GM21515 (cell line): ENCODE measurements around the gene SPINT1.

Experiments
- ATAC-seq: cut with Tn5 transposase; IDR thresholded peaks from one replicate; pipeline ENCODE4 v1.9.1; 2021; ENCODE audit not compliant: unreplicated experiment

SPINT1 gene

GRCh38 chr15:40828447-40829036 lies 15.3 kb upstream of the SPINT1 start, which contains the start of gene PPP1R14D:
PPP1R14D (minus strand) TSS chr15:40828708; CDS start chr15:40828641, 67 bp downstream.
- ATAC-seq, result no peak

- no peak for ATAC-seq
Measured at GRCh38 chr15:40829115-40829514, 14.7 kb upstream of the SPINT1 start.

GRCh38 chr15:40830884-40831283 lies 13.0 kb upstream of the SPINT1 start:
- ATAC-seq, result no peak

- no peak for ATAC-seq
Measured at GRCh38 chr15:40831861-40832260, 12.0 kb upstream of the SPINT1 start.

GRCh38 chr15:40832903-40833302 lies 10.9 kb upstream of the SPINT1 start:
- ATAC-seq, result no peak

- no peak for ATAC-seq
Measured at GRCh38 chr15:40836020-40836419, 7.8 kb upstream of the SPINT1 start.

- no peak for ATAC-seq
Measured at GRCh38 chr15:40838756-40839155, 5.1 kb upstream of the SPINT1 start.

- no peak for ATAC-seq
Measured at GRCh38 chr15:40841741-40842140, 2.1 kb upstream of the SPINT1 start.

GRCh38 chr15:40843261-40843884 lies 475 bp upstream of the SPINT1 start:
- ATAC-seq, result no peak

- no peak for ATAC-seq
Measured at GRCh38 chr15:40844696-40845030, 815 bp downstream of the SPINT1 start.

- no peak for ATAC-seq
Measured at GRCh38 chr15:40845036-40845435, 1.2 kb downstream of the SPINT1 start.

- ATAC-seq, result no peak
Measured at GRCh38 chr15:40845511-40846284, 1.9 kb downstream of the SPINT1 start.

GRCh38 chr15:40846841-40847222 lies 3.0 kb downstream of the SPINT1 start:
- no peak for ATAC-seq

GRCh38 chr15:40847223-40847961 lies 3.5 kb downstream of the SPINT1 start:
- no peak for ATAC-seq

GRCh38 chr15:40850576-40851112 lies 6.8 kb downstream of the SPINT1 start:
- ATAC-seq, result no peak

GRCh38 chr15:40852529-40852928 lies 8.7 kb downstream of the SPINT1 start:
- no peak for ATAC-seq

- no peak for ATAC-seq
Measured at GRCh38 chr15:40853241-40853890, 9.5 kb downstream of the SPINT1 start.

- ATAC-seq, result no peak
Measured at GRCh38 chr15:40854161-40854560, 10.3 kb downstream of the SPINT1 start.

GRCh38 chr15:40855706-40856234 lies 11.9 kb downstream of the SPINT1 start:
- no peak for ATAC-seq

GRCh38 chr15:40856746-40857145 lies 12.9 kb downstream of the SPINT1 start:
- ATAC-seq, result no peak
